GM23338 (cell line): ENCODE measurements around the gene RNF43. TPM values are rescaled to one million over a fixed set of nuclear protein-coding genes. Genes with fewer than 3 reads are reported as not detected.

Source experiments
- ATAC-seq: fragments of 200-7000 bp; cut with Tn5 transposase; 3 replicates; pipeline ENCODE4 v1.9.1; 2020
- DNase-seq: peaks from one replicate; pipeline ENCODE4 v3.0.0-alpha.2; 2015; ENCODE audit warnings: low spot score
- H2AFZ ChIP-seq: fragments of 200-600 bp; sonication (generic); 2 replicates; pipeline ENCODE4 v1.8.0; 2016; ENCODE audit warnings: antibody characterized with exemption, mild to moderate bottlenecking, moderate library complexity
- H3F3A ChIP-seq: fragments of 200-600 bp; sonication (generic); replicated peaks from 2 replicates; pipeline ENCODE4 v1.8.0; 2017; ENCODE audit warnings: antibody characterized with exemption, mixed run types, low read depth
- H3K27ac ChIP-seq: fragments of 200-600 bp; sonication (generic); 2 replicates; pipeline ENCODE4 v1.6.1; 2016; ENCODE audit warnings: low read depth
- H3K27me3 ChIP-seq: fragments of 200-600 bp; sonication (generic); 2 replicates; pipeline ENCODE4 v1.8.0; 2016; ENCODE audit warnings: mild to moderate bottlenecking, mixed run types, moderate library complexity; ENCODE audit not compliant: insufficient read depth
- H3K36me3 ChIP-seq: fragments of 200-600 bp; sonication (generic); 2 replicates; pipeline ENCODE4 v1.8.0; 2016; ENCODE audit warnings: mild to moderate bottlenecking; ENCODE audit not compliant: insufficient read depth
- H3K4me1 ChIP-seq: fragments of 200-600 bp; sonication (generic); 2 replicates; pipeline ENCODE4 v1.8.0; 2016; ENCODE audit warnings: mild to moderate bottlenecking, moderate library complexity; ENCODE audit not compliant: insufficient read depth
- H3K4me2 ChIP-seq: fragments of 200-600 bp; sonication (generic); 2 replicates; pipeline ENCODE4 v1.7.1; 2017; ENCODE audit warnings: mixed run types
- H3K4me3 ChIP-seq: fragments of 200-600 bp; sonication (generic); 2 replicates; pipeline ENCODE4 v1.6.1; 2016; ENCODE audit warnings: mixed run types
- H3K79me2 ChIP-seq: fragments of 200-600 bp; sonication (generic); replicated peaks from 2 replicates; pipeline ENCODE4 v1.8.0; 2017; ENCODE audit warnings: mild to moderate bottlenecking; ENCODE audit not compliant: insufficient read depth
- H3K9me2 ChIP-seq: fragments of 200-600 bp; sonication (generic); 2 replicates; pipeline ENCODE4 v1.8.0; 2017; ENCODE audit not compliant: insufficient read depth
- H4K20me1 ChIP-seq: fragments of 200-600 bp; sonication (generic); replicated peaks from 2 replicates; pipeline ENCODE4 v1.8.0; 2017; ENCODE audit warnings: mild to moderate bottlenecking; ENCODE audit not compliant: insufficient read depth
- H3K27ac Mint-ChIP-seq: 2 replicates; pipeline ENCODE4 v1.8.0; 2020; ENCODE audit warnings: inconsistent platforms, mild to moderate bottlenecking, moderate library complexity, mixed read lengths
- H3K27me3 Mint-ChIP-seq: 3 replicates; pipeline ENCODE4 v1.8.0; 2022; ENCODE audit warnings: low read depth, mild to moderate bottlenecking, moderate library complexity, mixed read lengths, inconsistent platforms; ENCODE audit not compliant: insufficient read depth, poor library complexity
- H3K36me3 Mint-ChIP-seq: 3 replicates; pipeline ENCODE4 v1.8.0; 2021; ENCODE audit warnings: low read depth, mild to moderate bottlenecking, inconsistent platforms, moderate library complexity, mixed read lengths
- H3K4me1 Mint-ChIP-seq: 3 replicates; pipeline ENCODE4 v1.8.0; 2020; ENCODE audit warnings: mild to moderate bottlenecking, inconsistent platforms, mixed read lengths
- H3K4me3 Mint-ChIP-seq: 3 replicates; pipeline ENCODE4 v1.8.0; 2021; ENCODE audit warnings: moderate library complexity, mild to moderate bottlenecking, inconsistent platforms, mixed read lengths
- H3K9me3 Mint-ChIP-seq: 3 replicates; pipeline ENCODE4 v1.8.0; 2020; ENCODE audit warnings: moderate library complexity, mild to moderate bottlenecking, inconsistent platforms, mixed read lengths
- CREB1 ChIP-seq: fragments of 250-450 bp; sonication (Bioruptor Pico); IDR thresholded peaks from 2 replicates; pipeline ENCODE4 v1.5.0; 2020; ENCODE audit warnings: low read depth, mild to moderate bottlenecking, moderate library complexity
- EZH2 ChIP-seq: fragments of 200-600 bp; sonication (generic); IDR thresholded peaks from one replicate; pipeline ENCODE4 v1.8.0; 2017; ENCODE audit warnings: antibody characterized with exemption, mild to moderate bottlenecking, low read depth; ENCODE audit not compliant: unreplicated experiment
- JUNB ChIP-seq: IDR thresholded peaks from one replicate; pipeline ENCODE4 v1.6.1; 2016; ENCODE audit warnings: antibody characterized with exemption; ENCODE audit not compliant: unreplicated experiment
- NANOG ChIP-seq: IDR thresholded peaks from 2 replicates; pipeline ENCODE4 v1.6.1; 2016; ENCODE audit warnings: antibody characterized with exemption, borderline replicate concordance
- STAT1 ChIP-seq: IDR thresholded peaks from one replicate; pipeline ENCODE4 v1.6.1; 2016; ENCODE audit warnings: antibody characterized with exemption; ENCODE audit not compliant: unreplicated experiment
- ZNF114 ChIP-seq: fragments of 250-450 bp; sonication (Bioruptor Pico); IDR thresholded peaks from 2 replicates; pipeline ENCODE4 v1.5.0; 2020; ENCODE audit warnings: mild to moderate bottlenecking, moderate library complexity
- ZNF331 ChIP-seq: fragments of 250-450 bp; sonication (Bioruptor Pico); IDR thresholded peaks from 2 replicates; pipeline ENCODE4 v1.5.0; 2020; ENCODE audit warnings: low read depth, mild to moderate bottlenecking, moderate library complexity
- polyA plus RNA-seq: library from polyadenylated mRNA; unstranded; fragments of >200 nt; fragmentation: Nextera tagmentation; extraction: Ambion mirVana; gene quantifications from 2 replicates; pipeline ENCODE4 v1.2.1, GENCODE V29; 2016
- total RNA-seq: library from RNA; depleted of rRNA; stranded (reverse); fragments of >200 nt; shearing (Covaris generic); gene quantifications from 2 replicates; pipeline ENCODE4 v1.2.3, GENCODE V29; 2014
- TF ChIP-seq, protein P1 (sequence below): fragments of 250-450 bp; sonication (Bioruptor Pico); IDR thresholded peaks from 2 replicates; pipeline ENCODE4 v1.5.0; 2020; ENCODE audit warnings: mild to moderate bottlenecking, moderate library complexity
- TF ChIP-seq, protein P2 (sequence below), 2 experiments: fragments of 200-600 bp in 1 of 2; sonication (generic) in 1 of 2; conservative IDR thresholded peaks; 2 replicates each; pipeline versions ENCODE4 v1.5.1 to v1.6.1; 2016 to 2017; ENCODE audit warnings: antibody characterized with exemption in 2 of 2, low read depth in 2 of 2, mild to moderate bottlenecking in 2 of 2, moderate library complexity in 1 of 2
- TF ChIP-seq, protein P3 (sequence below): IDR thresholded peaks from 2 replicates; pipeline ENCODE4 v1.6.1; 2016; ENCODE audit warnings: antibody characterized with exemption
- TF ChIP-seq, protein P4 (sequence below): IDR thresholded peaks from one replicate; pipeline ENCODE4 v1.6.1; 2018; ENCODE audit warnings: antibody characterized with exemption; ENCODE audit not compliant: unreplicated experiment

RNF43 gene
- total and polyA plus RNA-seq, 2 experiments from 2014 or later, result 0.58 to 2.2 TPM

DNA sequence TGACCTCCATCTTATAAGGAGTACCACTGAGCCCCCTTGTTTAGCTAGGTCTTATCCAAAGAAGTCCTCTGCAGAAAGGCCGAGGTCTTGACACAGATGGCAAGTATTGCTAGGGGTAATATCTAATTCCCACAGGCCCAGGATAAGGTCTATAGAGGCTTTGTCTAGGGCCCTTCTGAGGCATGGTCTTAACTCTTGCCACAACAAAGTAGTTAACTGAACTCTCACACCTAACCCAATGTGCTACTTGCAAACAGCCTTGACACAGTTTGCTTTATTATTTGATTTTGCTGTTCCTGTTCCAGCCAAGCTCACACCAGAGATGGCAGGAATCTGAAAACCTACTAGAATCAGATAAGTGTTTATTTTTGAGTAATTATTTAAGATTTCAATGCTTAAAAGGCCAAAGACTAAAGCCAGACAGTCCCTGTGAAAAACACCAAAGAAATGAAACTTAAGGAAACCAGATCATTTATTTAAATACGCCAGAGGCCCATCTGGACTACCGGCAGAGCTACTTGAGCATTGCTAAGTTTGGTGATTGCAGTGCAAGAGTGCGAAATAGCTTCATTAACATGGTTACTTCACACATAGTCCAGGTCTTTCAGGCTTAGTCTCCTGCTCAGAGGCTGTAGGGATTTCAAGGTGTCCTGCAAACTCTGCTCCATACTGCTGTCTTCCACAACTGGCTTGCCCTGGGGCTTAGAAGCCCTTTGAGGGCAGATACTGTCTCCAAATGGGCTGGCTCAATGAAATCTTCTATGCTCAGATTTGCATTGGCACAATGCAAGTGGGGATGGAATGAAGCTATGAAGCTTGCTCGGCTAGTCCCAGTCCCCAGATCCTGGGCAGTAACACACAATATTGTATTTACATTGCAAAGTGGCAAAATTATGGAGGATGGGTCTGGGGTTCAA, 36.9 kb downstream of the RNF43 start:
- Mint-ChIP-seq H3K9me3 (no peaks in the 10 kb centered on the region), H3K27me3 (no peaks in the 10 kb centered on the region), H3K4me1 (peaks cover 35% of the 10 kb centered on the region), H3K36me3 (no peaks in the 10 kb centered on the region), H3K4me3 (no peak overlapping the region), H3K27ac (no peak overlapping the region)
- Histone ChIP-seq H3K27ac (no peak overlapping the region), H3K79me2 (no peaks in the 10 kb centered on the region), H3K4me1 (peaks cover 18% of the 10 kb centered on the region), H3K9me2 (no peaks in the 10 kb centered on the region), H4K20me1 (no peaks in the 10 kb centered on the region), H3K27me3 (no peaks in the 10 kb centered on the region), H2AFZ (no peak overlapping the region), H3K36me3 (no peaks in the 10 kb centered on the region), H3K4me2 (no peak overlapping the region), H3F3A (no peaks in the 10 kb centered on the region), H3K4me3 (no peak overlapping the region)
- no peak for TF ChIP-seq NANOG
- TF ChIP-seq STAT1, result no peak
- TF ChIP-seq, protein P1, sequence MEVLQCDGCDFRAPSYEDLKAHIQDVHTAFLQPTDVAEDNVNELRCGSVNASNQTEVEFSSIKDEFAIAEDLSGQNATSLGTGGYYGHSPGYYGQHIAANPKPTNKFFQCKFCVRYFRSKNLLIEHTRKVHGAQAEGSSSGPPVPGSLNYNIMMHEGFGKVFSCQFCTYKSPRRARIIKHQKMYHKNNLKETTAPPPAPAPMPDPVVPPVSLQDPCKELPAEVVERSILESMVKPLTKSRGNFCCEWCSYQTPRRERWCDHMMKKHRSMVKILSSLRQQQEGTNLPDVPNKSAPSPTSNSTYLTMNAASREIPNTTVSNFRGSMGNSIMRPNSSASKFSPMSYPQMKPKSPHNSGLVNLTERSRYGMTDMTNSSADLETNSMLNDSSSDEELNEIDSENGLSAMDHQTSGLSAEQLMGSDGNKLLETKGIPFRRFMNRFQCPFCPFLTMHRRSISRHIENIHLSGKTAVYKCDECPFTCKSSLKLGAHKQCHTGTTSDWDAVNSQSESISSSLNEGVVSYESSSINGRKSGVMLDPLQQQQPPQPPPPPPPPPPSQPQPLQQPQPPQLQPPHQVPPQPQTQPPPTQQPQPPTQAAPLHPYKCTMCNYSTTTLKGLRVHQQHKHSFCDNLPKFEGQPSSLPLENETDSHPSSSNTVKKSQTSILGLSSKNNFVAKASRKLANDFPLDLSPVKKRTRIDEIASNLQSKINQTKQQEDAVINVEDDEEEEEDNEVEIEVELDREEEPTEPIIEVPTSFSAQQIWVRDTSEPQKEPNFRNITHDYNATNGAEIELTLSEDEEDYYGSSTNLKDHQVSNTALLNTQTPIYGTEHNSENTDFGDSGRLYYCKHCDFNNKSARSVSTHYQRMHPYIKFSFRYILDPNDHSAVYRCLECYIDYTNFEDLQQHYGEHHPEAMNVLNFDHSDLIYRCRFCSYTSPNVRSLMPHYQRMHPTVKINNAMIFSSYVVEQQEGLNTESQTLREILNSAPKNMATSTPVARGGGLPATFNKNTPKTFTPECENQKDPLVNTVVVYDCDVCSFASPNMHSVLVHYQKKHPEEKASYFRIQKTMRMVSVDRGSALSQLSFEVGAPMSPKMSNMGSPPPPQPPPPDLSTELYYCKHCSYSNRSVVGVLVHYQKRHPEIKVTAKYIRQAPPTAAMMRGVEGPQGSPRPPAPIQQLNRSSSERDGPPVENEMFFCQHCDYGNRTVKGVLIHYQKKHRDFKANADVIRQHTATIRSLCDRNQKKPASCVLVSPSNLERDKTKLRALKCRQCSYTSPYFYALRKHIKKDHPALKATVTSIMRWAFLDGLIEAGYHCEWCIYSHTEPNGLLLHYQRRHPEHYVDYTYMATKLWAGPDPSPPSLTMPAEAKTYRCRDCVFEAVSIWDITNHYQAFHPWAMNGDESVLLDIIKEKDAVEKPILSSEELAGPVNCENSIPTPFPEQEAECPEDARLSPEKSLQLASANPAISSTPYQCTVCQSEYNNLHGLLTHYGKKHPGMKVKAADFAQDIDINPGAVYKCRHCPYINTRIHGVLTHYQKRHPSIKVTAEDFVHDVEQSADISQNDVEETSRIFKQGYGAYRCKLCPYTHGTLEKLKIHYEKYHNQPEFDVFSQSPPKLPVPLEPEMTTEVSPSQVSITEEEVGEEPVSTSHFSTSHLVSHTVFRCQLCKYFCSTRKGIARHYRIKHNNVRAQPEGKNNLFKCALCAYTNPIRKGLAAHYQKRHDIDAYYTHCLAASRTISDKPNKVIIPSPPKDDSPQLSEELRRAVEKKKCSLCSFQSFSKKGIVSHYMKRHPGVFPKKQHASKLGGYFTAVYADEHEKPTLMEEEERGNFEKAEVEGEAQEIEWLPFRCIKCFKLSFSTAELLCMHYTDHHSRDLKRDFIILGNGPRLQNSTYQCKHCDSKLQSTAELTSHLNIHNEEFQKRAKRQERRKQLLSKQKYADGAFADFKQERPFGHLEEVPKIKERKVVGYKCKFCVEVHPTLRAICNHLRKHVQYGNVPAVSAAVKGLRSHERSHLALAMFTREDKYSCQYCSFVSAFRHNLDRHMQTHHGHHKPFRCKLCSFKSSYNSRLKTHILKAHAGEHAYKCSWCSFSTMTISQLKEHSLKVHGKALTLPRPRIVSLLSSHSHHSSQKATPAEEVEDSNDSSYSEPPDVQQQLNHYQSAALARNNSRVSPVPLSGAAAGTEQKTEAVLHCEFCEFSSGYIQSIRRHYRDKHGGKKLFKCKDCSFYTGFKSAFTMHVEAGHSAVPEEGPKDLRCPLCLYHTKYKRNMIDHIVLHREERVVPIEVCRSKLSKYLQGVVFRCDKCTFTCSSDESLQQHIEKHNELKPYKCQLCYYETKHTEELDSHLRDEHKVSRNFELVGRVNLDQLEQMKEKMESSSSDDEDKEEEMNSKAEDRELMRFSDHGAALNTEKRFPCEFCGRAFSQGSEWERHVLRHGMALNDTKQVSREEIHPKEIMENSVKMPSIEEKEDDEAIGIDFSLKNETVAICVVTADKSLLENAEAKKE, result no peak
- TF ChIP-seq CREB1, result no peak
- TF ChIP-seq, protein P2, sequence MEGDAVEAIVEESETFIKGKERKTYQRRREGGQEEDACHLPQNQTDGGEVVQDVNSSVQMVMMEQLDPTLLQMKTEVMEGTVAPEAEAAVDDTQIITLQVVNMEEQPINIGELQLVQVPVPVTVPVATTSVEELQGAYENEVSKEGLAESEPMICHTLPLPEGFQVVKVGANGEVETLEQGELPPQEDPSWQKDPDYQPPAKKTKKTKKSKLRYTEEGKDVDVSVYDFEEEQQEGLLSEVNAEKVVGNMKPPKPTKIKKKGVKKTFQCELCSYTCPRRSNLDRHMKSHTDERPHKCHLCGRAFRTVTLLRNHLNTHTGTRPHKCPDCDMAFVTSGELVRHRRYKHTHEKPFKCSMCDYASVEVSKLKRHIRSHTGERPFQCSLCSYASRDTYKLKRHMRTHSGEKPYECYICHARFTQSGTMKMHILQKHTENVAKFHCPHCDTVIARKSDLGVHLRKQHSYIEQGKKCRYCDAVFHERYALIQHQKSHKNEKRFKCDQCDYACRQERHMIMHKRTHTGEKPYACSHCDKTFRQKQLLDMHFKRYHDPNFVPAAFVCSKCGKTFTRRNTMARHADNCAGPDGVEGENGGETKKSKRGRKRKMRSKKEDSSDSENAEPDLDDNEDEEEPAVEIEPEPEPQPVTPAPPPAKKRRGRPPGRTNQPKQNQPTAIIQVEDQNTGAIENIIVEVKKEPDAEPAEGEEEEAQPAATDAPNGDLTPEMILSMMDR (conservative IDR thresholded peaks at IDR 0.05; ENCODE audit: low read depth in 2 of 2), result no peak
- TF ChIP-seq, protein P3, sequence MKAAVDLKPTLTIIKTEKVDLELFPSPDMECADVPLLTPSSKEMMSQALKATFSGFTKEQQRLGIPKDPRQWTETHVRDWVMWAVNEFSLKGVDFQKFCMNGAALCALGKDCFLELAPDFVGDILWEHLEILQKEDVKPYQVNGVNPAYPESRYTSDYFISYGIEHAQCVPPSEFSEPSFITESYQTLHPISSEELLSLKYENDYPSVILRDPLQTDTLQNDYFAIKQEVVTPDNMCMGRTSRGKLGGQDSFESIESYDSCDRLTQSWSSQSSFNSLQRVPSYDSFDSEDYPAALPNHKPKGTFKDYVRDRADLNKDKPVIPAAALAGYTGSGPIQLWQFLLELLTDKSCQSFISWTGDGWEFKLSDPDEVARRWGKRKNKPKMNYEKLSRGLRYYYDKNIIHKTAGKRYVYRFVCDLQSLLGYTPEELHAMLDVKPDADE, result no peak
- no peak for TF ChIP-seq EZH2
- no peak for TF ChIP-seq ZNF331 (CRISPR knock-in tag)
- TF ChIP-seq, protein P4, sequence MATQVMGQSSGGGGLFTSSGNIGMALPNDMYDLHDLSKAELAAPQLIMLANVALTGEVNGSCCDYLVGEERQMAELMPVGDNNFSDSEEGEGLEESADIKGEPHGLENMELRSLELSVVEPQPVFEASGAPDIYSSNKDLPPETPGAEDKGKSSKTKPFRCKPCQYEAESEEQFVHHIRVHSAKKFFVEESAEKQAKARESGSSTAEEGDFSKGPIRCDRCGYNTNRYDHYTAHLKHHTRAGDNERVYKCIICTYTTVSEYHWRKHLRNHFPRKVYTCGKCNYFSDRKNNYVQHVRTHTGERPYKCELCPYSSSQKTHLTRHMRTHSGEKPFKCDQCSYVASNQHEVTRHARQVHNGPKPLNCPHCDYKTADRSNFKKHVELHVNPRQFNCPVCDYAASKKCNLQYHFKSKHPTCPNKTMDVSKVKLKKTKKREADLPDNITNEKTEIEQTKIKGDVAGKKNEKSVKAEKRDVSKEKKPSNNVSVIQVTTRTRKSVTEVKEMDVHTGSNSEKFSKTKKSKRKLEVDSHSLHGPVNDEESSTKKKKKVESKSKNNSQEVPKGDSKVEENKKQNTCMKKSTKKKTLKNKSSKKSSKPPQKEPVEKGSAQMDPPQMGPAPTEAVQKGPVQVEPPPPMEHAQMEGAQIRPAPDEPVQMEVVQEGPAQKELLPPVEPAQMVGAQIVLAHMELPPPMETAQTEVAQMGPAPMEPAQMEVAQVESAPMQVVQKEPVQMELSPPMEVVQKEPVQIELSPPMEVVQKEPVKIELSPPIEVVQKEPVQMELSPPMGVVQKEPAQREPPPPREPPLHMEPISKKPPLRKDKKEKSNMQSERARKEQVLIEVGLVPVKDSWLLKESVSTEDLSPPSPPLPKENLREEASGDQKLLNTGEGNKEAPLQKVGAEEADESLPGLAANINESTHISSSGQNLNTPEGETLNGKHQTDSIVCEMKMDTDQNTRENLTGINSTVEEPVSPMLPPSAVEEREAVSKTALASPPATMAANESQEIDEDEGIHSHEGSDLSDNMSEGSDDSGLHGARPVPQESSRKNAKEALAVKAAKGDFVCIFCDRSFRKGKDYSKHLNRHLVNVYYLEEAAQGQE, result no peak
- no peak for TF ChIP-seq ZNF114 (CRISPR knock-in tag)
- no peak for TF ChIP-seq JUNB
- DNase-seq (no peak), ATAC-seq (no peak)
